OCI-LY7 (cell line): Measurements from ENCODE around the gene HSD17B7.

ENCODE experiments used
- CTCF ChIP-seq: fragments of 200-600 bp; sonication (generic); conservative IDR thresholded peaks from 2 replicates; pipeline ENCODE4 v1.5.1; 2014; ENCODE audit warnings: mild to moderate bottlenecking, antibody characterized with exemption, low read length, moderate library complexity, mixed read lengths
- EZH2phosphoT487 ChIP-seq: fragments of 200-600 bp; sonication (generic); IDR thresholded peaks from 2 replicates; pipeline ENCODE4 v1.6.1; 2018; ENCODE audit warnings: low read depth, borderline replicate concordance, mild to moderate bottlenecking, mixed run types, antibody characterized with exemption, low read length, moderate library complexity, mixed read lengths

DNA sequence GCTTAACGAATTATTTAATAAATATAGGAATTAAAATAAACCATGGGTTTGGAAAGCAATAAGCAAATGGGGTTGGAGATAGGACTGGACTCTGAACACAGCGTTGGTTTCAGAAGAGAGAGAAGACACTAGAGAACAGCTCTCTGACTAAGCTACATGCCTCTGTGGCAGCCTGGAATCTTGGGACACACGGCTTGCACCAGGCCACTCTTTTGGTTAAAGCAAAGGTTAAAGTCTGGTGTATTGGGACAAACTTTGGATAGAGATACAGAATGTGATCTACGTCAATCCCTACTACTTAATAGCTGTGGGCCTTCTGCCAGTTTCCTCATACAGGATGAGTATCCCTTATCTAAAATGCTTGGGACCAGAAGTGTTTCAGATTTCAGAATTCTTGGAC lies 49.7 kb upstream of the HSD17B7 start:
- no peak for TF ChIP-seq CTCF
- no peak for TF ChIP-seq EZH2phosphoT487
